ENCODE data around the gene SEMA6C.
"Not testable (repeated sequence)": the region's sequence is repeated elsewhere in the genome, so short reads cannot be mapped to it uniquely, and the experiment has no call there.

SEMA6C gene

GRCh38 chr1:151128800-151129199 is 17.6 kb downstream of the SEMA6C start:
- DNase-seq: no peak

- DNase-seq: no peak
Measured at GRCh38 chr1:151124763-151125403, 21.5 kb downstream of the SEMA6C start.

- DNase-seq: no peak
Measured at GRCh38 chr1:151113877-151114276, 32.6 kb downstream of the SEMA6C start.

GRCh38 chr1:151108331-151108730 is 38.1 kb downstream of the SEMA6C start:
- DNase-seq: peak; percentile 39

GRCh38 chr1:151106894-151107293 is 39.5 kb downstream of the SEMA6C start:
- DNase-seq: peak; percentile 66

- DNase-seq: no peak
Measured at GRCh38 chr1:151104630-151105029, 41.8 kb downstream of the SEMA6C start.

DNA sequence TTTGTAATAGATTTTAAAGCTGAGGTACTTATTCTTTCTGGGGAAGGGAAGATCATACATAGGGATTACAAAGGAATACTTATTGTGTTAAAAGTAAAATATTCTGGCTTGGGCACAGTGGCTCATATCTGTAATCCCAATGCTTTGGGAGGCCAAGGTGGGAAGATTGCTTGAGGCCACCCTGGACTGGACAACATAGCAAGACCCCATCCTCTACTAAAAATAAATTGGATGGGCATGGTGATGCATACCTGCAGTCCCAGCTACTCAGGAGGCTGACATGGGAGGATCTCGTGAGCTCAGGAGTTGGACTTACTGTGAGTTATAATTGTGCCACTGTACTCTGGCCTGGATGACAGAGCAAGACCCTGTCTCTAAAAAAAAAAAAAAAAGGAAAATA is 48.3 kb downstream of the SEMA6C start:
- DNase-seq: no peak

DNA sequence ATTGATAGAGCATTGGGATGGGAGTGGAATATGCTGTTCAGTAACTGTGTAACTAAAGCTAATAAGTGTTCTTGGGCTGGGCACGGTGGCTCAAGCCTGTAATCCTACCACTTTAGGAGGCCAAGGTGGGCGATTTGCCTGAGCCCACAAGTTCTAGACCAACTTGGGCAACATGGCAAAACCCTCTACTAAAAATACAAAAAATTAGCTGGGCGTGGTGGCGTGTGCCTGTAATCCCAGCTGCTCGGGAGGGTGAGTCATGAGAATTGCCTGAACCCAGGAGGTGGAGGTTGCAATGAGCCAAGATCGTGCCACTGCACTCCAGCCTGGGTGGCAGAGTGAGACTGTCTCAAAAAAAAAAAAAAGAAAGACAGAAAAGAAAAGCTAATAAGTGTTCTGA is 49.0 kb downstream of the SEMA6C start:
- not testable (repeated sequence) for DNase-seq

DNA sequence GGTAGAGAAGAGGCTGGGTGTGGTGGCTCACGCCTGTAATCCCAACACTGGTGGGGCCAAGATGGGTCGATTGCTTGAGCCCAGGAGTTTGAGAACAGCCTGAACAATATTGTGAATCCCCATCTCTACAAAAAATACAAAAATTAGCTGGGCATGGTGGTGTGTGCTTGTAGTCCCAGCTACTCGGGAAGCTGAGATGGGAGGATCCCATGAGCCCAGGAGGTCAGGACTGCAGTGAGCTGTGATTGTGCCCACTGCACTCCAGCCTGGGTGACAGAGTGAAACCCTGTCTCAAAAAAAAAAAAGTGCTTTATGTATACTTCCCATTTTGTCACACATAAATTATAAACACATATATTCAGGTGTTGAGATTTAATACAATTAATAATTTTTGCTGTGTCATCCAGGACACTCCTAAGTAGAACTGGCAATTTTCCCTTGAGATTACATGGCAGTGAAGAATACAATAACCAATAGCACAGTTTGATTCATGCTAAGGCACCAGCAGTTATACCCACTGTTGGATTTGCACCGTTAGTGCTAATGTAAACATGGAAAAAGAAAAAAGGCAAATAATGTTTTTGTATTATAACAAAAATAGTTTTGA is 60.4 kb downstream of the SEMA6C start:
- DNase-seq: peak; percentile 77
